ENCODE measurements around the gene COL28A1. TPM values are rescaled to one million over a fixed set of nuclear protein-coding genes. Genes with fewer than 3 reads are reported as not detected.

The COL28A1 gene
- total RNA-seq, 1 donor from 2014 or later, result 0.60 TPM

DNA sequence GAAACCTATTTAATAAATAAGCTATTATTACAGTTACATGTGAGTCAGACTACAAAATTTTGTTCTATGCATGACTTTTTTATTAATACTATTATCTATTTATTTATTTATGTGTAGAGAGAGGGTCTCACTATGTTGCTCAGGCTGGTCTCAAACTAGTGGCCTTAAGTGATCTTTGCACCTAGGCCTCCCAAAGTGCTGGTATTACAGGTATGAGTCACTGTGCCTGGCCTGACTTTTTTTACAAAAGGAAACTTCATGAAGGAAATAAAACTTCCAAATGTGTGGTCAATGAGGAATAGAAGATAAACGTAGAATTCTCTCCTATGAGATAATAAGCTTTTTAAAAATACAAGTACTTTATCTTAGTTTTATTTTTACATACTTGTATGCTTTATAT is 19.0 kb downstream of the COL28A1 start:
- no peaks in the 10 kb centered on the region for H3K9me3 ChIP-seq (ENCODE audit: low read depth)
- no peaks in the 10 kb centered on the region for H3K4me1 ChIP-seq
- no peaks in the 10 kb centered on the region for H3K9me3 Mint-ChIP-seq
- H3K36me3 Mint-ChIP-seq, result no peaks in the 10 kb centered on the region
- no peak overlapping the region for H3K27ac ChIP-seq
- no peaks in the 10 kb centered on the region for H3K36me3 ChIP-seq
- H4K20me1 ChIP-seq (ENCODE audit: low read depth), result no peaks in the 10 kb centered on the region
- H3F3A ChIP-seq (ENCODE audit: low read depth), result no peaks in the 10 kb centered on the region
- no peak overlapping the region for H3K9ac ChIP-seq
- H3K27me3 ChIP-seq, result no peaks in the 10 kb centered on the region
- no peak overlapping the region for H3K4me3 ChIP-seq
- TF ChIP-seq EZH2phosphoT487 (IDR thresholded peaks at IDR 0.05) (no peak), CTCF (IDR thresholded peaks at IDR 0.05) (no peak), EZH2 (IDR thresholded peaks at IDR 0.05) (no peak)
- H2AFZ ChIP-seq (replicated peaks), result no peak overlapping the region
- no peaks in the 10 kb centered on the region for H3K79me2 ChIP-seq (ENCODE audit: low read depth)
- no peak overlapping the region for H3K4me3 Mint-ChIP-seq
- H3K4me1 Mint-ChIP-seq, result peaks cover 11% of the 10 kb centered on the region
- no peak for DNase-seq (ENCODE audit: low spot score)
- no peak overlapping the region for H3K27ac Mint-ChIP-seq
- H3K27me3 Mint-ChIP-seq (ENCODE audit: insufficient read depth, low read depth), result no peaks in the 10 kb centered on the region
- H3K4me2 ChIP-seq, result no peak overlapping the region

- peaks cover 11% of the 10 kb centered on the region for H3K4me1 Mint-ChIP-seq
Observed at GRCh38 chr7:7516156-7516555, 19.5 kb downstream of the COL28A1 start.

DNA sequence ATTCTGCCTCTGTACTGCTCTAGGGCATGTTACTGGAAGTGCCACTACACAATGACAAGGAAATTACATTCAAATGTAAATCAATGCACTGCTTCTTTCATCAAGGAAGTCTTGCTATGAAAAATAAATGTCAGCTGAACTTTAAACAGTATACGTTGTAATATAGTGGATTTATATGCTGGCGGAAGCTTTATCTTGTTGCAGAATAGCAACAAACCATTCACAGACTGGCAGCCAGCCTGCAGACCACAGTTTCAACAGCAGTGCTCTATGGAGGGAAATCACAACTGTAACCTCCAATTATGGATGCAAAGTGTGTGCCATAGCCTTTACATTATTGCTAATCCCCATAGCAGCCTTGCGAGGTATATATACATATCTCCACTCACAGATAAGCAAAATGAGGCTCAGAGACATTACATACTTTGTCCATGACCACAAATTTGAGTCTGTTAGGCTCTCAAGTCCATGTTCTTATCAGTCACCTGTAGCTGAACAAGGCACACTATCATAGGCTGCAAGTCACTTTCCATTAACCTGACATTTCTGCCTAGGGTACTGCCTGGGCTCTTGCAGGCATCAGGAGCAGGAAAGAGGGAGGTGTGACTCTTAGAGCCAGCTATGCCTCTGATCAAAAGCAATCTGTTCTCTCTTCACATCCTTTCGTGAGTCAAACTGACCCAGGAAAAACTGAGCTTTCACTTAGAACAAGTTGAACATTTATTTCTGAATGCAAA is 22.6 kb downstream of the COL28A1 start:
- H3K79me2 ChIP-seq (ENCODE audit: low read depth), result no peaks in the 10 kb centered on the region
- no peak for DNase-seq (ENCODE audit: low spot score)
- H3K9ac ChIP-seq, result no peak overlapping the region
- Mint-ChIP-seq H3K36me3 (no peaks in the 10 kb centered on the region), H3K4me1 (peaks cover 11% of the 10 kb centered on the region), H3K4me3 (no peak overlapping the region), H3K9me3 (no peaks in the 10 kb centered on the region), H3K27ac (no peak overlapping the region), H3K27me3 (ENCODE audit: insufficient read depth, low read depth) (no peaks in the 10 kb centered on the region)
- H3F3A ChIP-seq (ENCODE audit: low read depth), result no peaks in the 10 kb centered on the region
- no peak overlapping the region for H3K4me3 ChIP-seq
- no peak overlapping the region for H3K27ac ChIP-seq
- H3K4me2 ChIP-seq, result no peak overlapping the region
- H4K20me1 ChIP-seq (ENCODE audit: low read depth), result no peaks in the 10 kb centered on the region
- H3K4me1 ChIP-seq, result no peaks in the 10 kb centered on the region
- H3K9me3 ChIP-seq (ENCODE audit: low read depth), result no peaks in the 10 kb centered on the region
- no peaks in the 10 kb centered on the region for H3K27me3 ChIP-seq
- no peaks in the 10 kb centered on the region for H3K36me3 ChIP-seq
- no peak overlapping the region for H2AFZ ChIP-seq (replicated peaks)
- TF ChIP-seq EZH2phosphoT487 (IDR thresholded peaks at IDR 0.05) (no peak), EZH2 (IDR thresholded peaks at IDR 0.05) (no peak), CTCF (IDR thresholded peaks at IDR 0.05) (no peak)

More at GRCh38 chr7:7516156-7516555, 19.5 kb downstream of the COL28A1 start:
- Histone ChIP-seq H3K4me2 (no peak overlapping the region), H2AFZ (replicated peaks) (no peak overlapping the region), H3K36me3 (no peaks in the 10 kb centered on the region), H3K27me3 (no peaks in the 10 kb centered on the region), H3K9ac (no peak overlapping the region), H4K20me1 (ENCODE audit: low read depth) (no peaks in the 10 kb centered on the region), H3F3A (ENCODE audit: low read depth) (no peaks in the 10 kb centered on the region), H3K27ac (no peak overlapping the region), H3K4me1 (no peaks in the 10 kb centered on the region), H3K79me2 (ENCODE audit: low read depth) (no peaks in the 10 kb centered on the region), H3K4me3 (no peak overlapping the region), H3K9me3 (ENCODE audit: low read depth) (no peaks in the 10 kb centered on the region)
- no peak overlapping the region for H3K27ac Mint-ChIP-seq
- H3K4me3 Mint-ChIP-seq, result no peak overlapping the region
- TF ChIP-seq EZH2 (IDR thresholded peaks at IDR 0.05) (no peak), CTCF (IDR thresholded peaks at IDR 0.05) (no peak), EZH2phosphoT487 (IDR thresholded peaks at IDR 0.05) (no peak)
- H3K36me3 Mint-ChIP-seq, result no peaks in the 10 kb centered on the region
- no peaks in the 10 kb centered on the region for H3K9me3 Mint-ChIP-seq
- H3K27me3 Mint-ChIP-seq (ENCODE audit: insufficient read depth, low read depth), result no peaks in the 10 kb centered on the region
- no peak for DNase-seq (ENCODE audit: low spot score)

All from neural progenitor cell (in vitro differentiated cells).